Ishikawa (cell line): ENCODE data around the gene POLE4.

Experiments used
- CEBPB ChIP-seq: IDR thresholded peaks from 2 replicates; pipeline ENCODE4 v1.6.1; 2012
- CREB1 ChIP-seq: IDR thresholded peaks from 2 replicates; pipeline ENCODE4 v1.6.1; 2012; ENCODE audit warnings: low read depth
- EGR1 ChIP-seq: IDR thresholded peaks from 2 replicates; pipeline ENCODE4 v1.6.1; 2012
- EP300 ChIP-seq: IDR thresholded peaks from 2 replicates; pipeline ENCODE4 v1.6.1; 2012; ENCODE audit warnings: borderline replicate concordance
- FOXM1 ChIP-seq: IDR thresholded peaks from 2 replicates; pipeline ENCODE4 v1.6.1; 2012; ENCODE audit warnings: low read depth, borderline replicate concordance
- NFIC ChIP-seq: IDR thresholded peaks from 2 replicates; pipeline ENCODE4 v1.6.1; 2012
- RAD21 ChIP-seq: IDR thresholded peaks from 2 replicates; pipeline ENCODE4 v1.6.1; 2012; ENCODE audit warnings: low read depth
- TAF1 ChIP-seq: IDR thresholded peaks from 2 replicates; pipeline ENCODE4 v1.6.1; 2012; ENCODE audit warnings: low read depth, mild to moderate bottlenecking
- TCF12 ChIP-seq: IDR thresholded peaks from 2 replicates; pipeline ENCODE4 v1.6.1; 2012; ENCODE audit warnings: low read depth
- TEAD4 ChIP-seq: IDR thresholded peaks from 2 replicates; pipeline ENCODE4 v1.6.1; 2012
- YY1 ChIP-seq: IDR thresholded peaks from 2 replicates; pipeline ENCODE4 v1.6.1; 2012; ENCODE audit warnings: low read depth
- ZBTB7A ChIP-seq: IDR thresholded peaks from 2 replicates; pipeline ENCODE4 v1.6.1; 2012; ENCODE audit warnings: low read depth
- TF ChIP-seq, protein P1 (sequence below): IDR thresholded peaks from 2 replicates; pipeline ENCODE4 v1.6.1; 2012
- TF ChIP-seq, protein P2 (sequence below): IDR thresholded peaks from 2 replicates; pipeline ENCODE4 v1.6.1; 2012
- TF ChIP-seq, protein P3 (sequence below): IDR thresholded peaks from 2 replicates; pipeline ENCODE4 v1.6.1; 2012; ENCODE audit warnings: low read depth, mild to moderate bottlenecking

Gene POLE4

DNA sequence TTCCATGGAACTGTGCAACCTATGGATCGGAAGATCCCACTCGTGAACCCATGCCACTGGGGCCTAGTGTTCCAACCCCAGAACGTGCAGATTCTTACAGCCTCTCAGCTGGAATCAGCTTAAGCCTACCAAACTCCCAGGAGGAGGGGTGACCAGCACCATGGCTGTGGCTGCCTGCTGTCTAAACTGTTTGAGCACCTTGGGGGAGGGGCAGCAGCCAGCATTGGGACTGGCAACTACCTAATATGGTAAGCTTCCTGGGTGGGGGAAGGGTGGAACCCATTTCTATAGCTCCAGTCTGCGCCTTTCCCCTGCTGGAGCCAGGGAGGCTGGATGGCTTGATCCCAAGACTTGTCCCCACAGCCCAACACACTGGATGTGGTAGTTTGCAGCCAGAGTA is 10.7 kb upstream of the POLE4 start:
- no peak for TF ChIP-seq FOXM1
- TF ChIP-seq YY1, result no peak
- TF ChIP-seq CREB1, result no peak
- TF ChIP-seq TEAD4, result no peak
- no peak for TF ChIP-seq EP300
- TF ChIP-seq, protein P1, sequence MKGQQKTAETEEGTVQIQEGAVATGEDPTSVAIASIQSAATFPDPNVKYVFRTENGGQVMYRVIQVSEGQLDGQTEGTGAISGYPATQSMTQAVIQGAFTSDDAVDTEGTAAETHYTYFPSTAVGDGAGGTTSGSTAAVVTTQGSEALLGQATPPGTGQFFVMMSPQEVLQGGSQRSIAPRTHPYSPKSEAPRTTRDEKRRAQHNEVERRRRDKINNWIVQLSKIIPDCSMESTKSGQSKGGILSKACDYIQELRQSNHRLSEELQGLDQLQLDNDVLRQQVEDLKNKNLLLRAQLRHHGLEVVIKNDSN, result no peak
- no peak for TF ChIP-seq ZBTB7A
- TF ChIP-seq NFIC, result no peak
- no peak for TF ChIP-seq TAF1
- TF ChIP-seq EGR1, result no peak
- no peak for TF ChIP-seq TCF12
- TF ChIP-seq, protein P2, sequence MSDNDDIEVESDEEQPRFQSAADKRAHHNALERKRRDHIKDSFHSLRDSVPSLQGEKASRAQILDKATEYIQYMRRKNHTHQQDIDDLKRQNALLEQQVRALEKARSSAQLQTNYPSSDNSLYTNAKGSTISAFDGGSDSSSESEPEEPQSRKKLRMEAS, result no peak
- TF ChIP-seq RAD21, result no peak

DNA sequence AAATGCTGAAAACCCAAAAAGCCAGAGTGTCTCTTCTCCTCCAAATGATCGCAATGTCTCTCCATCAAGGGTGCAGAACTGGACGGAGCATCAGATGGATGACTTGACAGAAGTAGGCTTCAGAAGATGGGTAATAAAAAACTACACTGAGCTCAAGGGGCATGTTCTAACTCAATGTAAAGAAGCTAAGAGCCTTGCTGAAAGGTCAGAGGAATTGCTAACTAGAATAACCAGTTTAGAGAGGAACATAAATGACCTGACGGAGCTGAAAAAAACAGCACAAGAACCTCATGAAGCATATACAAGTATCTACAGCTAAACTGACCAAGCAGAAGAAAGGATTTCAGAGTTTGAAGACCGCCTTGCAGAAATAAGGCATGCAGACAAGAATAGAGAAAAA is 9.7 kb upstream of the POLE4 start:
- TF ChIP-seq, protein P2, result no peak
- no peak for TF ChIP-seq CREB1
- TF ChIP-seq, protein P1, result no peak
- no peak for TF ChIP-seq NFIC
- no peak for TF ChIP-seq EP300
- no peak for TF ChIP-seq TAF1
- TF ChIP-seq ZBTB7A, result no peak
- no peak for TF ChIP-seq RAD21
- TF ChIP-seq YY1, result no peak

DNA sequence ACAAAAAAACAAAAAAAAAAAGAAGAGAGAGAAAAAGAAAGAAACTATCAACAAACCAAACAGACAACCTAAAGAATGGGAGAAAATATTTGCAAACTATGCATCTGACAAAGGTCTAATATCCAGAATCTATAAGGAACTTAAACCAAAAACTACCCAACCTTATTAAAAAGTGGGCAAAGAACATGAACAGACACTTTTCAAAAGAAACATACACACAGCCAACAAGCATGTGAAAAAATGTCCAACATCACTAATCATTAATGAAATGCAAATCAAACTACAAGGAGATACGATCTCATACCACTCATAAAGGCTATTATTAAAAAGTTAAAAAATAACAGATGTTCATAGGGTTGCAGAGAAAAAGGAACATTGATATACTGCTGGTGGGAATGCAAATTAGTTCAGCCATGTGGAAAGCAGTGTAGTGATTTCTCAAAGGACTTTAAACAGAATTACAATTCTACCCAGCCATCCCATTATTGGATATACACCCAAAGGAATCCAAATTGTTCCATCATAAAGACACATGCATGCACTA is 7.2 kb upstream of the POLE4 start:
- no peak for TF ChIP-seq TCF12
- TF ChIP-seq, protein P3, sequence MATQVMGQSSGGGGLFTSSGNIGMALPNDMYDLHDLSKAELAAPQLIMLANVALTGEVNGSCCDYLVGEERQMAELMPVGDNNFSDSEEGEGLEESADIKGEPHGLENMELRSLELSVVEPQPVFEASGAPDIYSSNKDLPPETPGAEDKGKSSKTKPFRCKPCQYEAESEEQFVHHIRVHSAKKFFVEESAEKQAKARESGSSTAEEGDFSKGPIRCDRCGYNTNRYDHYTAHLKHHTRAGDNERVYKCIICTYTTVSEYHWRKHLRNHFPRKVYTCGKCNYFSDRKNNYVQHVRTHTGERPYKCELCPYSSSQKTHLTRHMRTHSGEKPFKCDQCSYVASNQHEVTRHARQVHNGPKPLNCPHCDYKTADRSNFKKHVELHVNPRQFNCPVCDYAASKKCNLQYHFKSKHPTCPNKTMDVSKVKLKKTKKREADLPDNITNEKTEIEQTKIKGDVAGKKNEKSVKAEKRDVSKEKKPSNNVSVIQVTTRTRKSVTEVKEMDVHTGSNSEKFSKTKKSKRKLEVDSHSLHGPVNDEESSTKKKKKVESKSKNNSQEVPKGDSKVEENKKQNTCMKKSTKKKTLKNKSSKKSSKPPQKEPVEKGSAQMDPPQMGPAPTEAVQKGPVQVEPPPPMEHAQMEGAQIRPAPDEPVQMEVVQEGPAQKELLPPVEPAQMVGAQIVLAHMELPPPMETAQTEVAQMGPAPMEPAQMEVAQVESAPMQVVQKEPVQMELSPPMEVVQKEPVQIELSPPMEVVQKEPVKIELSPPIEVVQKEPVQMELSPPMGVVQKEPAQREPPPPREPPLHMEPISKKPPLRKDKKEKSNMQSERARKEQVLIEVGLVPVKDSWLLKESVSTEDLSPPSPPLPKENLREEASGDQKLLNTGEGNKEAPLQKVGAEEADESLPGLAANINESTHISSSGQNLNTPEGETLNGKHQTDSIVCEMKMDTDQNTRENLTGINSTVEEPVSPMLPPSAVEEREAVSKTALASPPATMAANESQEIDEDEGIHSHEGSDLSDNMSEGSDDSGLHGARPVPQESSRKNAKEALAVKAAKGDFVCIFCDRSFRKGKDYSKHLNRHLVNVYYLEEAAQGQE, result no peak
- TF ChIP-seq FOXM1, result no peak
- no peak for TF ChIP-seq RAD21
- TF ChIP-seq TAF1, result no peak
- TF ChIP-seq ZBTB7A, result no peak
- TF ChIP-seq, protein P2, result no peak
- TF ChIP-seq EP300, result no peak
- no peak for TF ChIP-seq NFIC
- no peak for TF ChIP-seq YY1
- no peak for TF ChIP-seq EGR1
- TF ChIP-seq, protein P1, result no peak
- no peak for TF ChIP-seq CEBPB
- TF ChIP-seq TEAD4, result no peak
- TF ChIP-seq CREB1, result no peak

DNA sequence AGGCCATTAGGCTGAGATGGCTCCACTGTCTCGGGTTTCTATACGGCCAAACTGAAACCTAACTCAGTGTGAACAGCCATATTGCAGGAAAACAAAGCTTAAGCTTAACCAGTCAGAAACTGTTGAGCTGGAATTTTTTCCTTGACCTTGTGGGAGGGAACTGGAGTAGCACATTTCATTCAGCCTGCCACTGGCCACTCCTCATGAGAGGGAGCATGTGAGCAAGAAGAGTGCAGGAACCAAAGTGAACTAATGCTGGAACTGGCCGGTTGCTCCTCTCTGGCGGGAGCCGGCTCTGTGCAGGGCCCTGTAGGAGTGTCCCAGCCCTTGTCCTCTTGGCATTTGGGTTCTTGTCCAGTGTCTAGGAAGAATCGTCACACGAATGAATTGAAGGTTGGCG is 5.9 kb upstream of the POLE4 start:
- no peak for TF ChIP-seq CEBPB
- TF ChIP-seq YY1, result no peak
- no peak for TF ChIP-seq TCF12
- TF ChIP-seq, protein P2, result no peak
- no peak for TF ChIP-seq TEAD4
- TF ChIP-seq FOXM1, result no peak
- no peak for TF ChIP-seq RAD21
- no peak for TF ChIP-seq TAF1
- TF ChIP-seq, protein P1, result no peak
- no peak for TF ChIP-seq EGR1

DNA sequence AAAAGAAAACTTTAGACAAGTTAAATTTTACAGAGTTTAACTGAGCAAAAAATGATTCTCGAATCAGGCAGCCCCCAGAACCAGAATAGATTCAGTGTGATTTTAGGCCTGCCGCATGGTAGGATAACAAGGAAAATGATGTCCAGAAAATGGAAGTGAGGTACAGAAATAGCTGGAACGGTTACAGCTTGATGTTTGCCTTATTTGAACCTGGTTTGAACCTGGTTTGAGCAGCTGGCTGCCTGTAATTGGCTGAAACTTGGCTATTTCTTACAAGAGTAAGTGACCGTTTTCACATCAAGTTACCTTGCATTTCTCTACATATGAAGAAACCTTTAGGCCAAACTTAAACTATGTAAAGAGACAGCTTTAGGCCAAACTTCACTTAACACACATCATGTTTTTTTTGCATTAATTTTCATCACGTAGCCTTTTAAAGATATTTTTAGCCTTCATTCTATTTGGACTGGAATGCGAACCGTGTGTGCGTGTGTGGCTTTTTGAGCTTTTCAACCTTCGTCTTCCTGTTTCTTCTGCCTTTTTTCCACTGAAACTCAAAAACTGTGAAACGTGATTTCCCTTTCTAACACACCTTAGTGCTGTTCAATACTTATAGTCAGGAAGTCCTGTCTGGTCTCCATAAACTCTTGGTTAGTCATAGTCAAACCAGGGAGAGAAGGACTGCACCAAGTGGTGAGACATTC is 4.5 kb upstream of the POLE4 start:
- no peak for TF ChIP-seq CEBPB
- no peak for TF ChIP-seq ZBTB7A
- TF ChIP-seq RAD21, result no peak
- no peak for TF ChIP-seq YY1
- TF ChIP-seq TAF1, result no peak
- TF ChIP-seq, protein P1, result no peak
- TF ChIP-seq, protein P3, result no peak
- no peak for TF ChIP-seq EP300
- no peak for TF ChIP-seq EGR1
- TF ChIP-seq NFIC, result no peak
- TF ChIP-seq CREB1, result no peak
- TF ChIP-seq TEAD4, result no peak
- TF ChIP-seq, protein P2, result no peak
- TF ChIP-seq TCF12, result no peak
- no peak for TF ChIP-seq FOXM1
